ENCODE results near the gene MORF4L1.
A peak's percentile ranks its signal among the peaks of the same experiment; 100 is the strongest.

Gene MORF4L1

DNA sequence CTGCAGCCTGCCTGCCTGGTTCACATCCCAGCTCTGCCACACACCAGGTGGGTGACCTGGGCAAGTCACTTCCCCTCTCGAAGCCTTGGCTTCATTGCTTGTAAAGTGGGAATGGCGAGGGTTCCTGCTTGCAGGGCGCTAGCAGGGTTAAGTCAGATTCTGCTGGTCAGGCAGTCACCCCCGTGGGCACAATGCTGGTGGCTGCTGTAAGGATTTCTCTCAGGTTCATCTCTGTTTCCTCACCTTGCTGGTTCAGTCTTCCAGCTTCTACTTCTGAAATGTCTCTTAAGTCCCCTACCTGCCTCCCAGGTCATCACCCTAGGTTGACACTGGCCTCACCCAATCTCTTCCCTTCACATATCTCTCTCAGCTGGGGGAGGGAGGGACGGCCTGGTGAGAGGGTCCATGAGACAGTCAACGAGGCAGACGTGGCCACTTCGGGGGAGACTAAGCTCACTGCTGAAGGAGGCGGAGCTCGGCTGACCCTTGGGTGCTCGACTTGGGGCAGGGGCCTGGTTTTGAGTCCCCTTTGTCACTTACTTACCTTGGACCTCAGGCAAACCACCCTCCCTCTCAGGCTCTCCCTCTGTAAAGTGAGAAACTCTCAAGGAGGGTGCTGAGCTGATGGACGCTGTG, 60.6 kb downstream of the MORF4L1 start:
- H3K4me1 ChIP-seq (ENCODE audit: control insufficient read depth, insufficient read depth, low read length) = peaks cover 3% of the 10 kb centered on the region
- H3K27me3 ChIP-seq (ENCODE audit: control insufficient read depth, insufficient read depth, low read length) = no peaks in the 10 kb centered on the region
- no peak overlapping the region for H3K4me3 ChIP-seq (ENCODE audit: low read length)
- H3K36me3 ChIP-seq (ENCODE audit: control insufficient read depth, insufficient read depth, low read length) = peaks cover 11% of the 10 kb centered on the region
- H3K9me3 ChIP-seq (ENCODE audit: control insufficient read depth, low read length) = no peaks in the 10 kb centered on the region
- H3K9ac ChIP-seq (ENCODE audit: low read length) = no peak overlapping the region

DNA sequence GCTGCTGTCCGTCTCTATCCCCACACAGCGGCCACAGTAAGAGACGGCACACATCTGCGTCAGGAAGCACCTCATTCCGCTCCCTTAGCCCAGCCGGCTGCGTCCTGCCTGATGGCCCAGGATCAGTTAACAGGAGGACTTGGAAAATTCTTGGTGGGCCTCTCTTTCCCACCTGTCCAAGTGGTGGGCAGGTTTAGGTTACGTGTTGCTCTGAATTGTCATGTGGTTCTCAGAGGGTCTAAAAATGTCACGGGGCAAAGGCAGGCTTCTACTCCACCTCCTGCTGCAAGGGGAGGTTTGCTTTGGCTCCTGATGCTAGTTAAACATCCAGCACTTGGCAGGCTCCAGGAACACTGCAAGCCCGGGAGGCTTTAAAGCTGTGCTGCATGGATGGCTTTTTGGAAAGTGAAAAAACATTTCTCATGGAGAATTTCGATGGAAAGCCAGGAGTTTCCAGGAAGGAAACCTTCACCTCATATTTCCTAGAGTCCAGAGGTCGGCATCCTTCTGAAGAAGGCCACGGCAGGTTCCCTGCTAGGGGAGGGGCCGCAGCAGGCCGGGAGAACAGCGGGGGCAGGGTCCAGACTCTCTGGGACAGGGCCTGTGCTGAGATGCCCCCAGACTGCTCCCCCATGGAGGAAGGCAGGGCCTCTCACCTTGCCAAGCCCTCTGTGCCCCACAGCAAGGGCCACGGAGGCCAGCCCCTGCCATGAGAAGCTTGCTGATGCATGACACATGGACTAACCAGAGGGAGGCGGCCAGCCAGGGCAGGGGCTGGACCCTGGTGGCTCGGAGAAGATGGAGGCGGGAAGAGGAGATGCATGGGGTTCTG, 61.3 kb downstream of the MORF4L1 start:
- Histone ChIP-seq H3K9ac (ENCODE audit: low read length) (no peak overlapping the region), H3K9me3 (ENCODE audit: control insufficient read depth, low read length) (no peaks in the 10 kb centered on the region), H3K27me3 (ENCODE audit: control insufficient read depth, insufficient read depth, low read length) (no peaks in the 10 kb centered on the region), H3K4me3 (ENCODE audit: low read length) (no peak overlapping the region), H3K36me3 (ENCODE audit: control insufficient read depth, insufficient read depth, low read length) (peaks cover 11% of the 10 kb centered on the region), H3K4me1 (ENCODE audit: control insufficient read depth, insufficient read depth, low read length) (peaks cover 3% of the 10 kb centered on the region)

DNA sequence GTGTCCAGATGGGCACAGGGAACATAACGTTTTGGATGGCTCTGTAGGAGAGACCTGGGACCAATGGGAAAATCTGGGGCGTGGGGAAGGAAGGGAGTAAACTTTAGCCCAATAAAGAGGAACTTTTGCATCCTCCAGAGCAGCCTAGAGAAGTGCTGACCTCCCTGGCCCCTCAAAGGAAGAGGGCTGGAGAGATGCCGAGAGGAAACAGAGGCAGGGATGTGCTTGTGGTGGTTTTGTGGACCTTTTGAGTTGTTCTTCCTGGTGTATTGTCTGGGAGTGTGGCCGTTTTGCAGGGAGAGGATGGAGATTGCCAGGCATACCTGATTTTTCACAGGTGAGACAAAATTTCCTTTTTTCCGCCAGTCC, 61.9 kb downstream of the MORF4L1 start:
- Histone ChIP-seq H3K36me3 (ENCODE audit: control insufficient read depth, insufficient read depth, low read length) (peaks cover 11% of the 10 kb centered on the region), H3K9me3 (ENCODE audit: control insufficient read depth, low read length) (no peaks in the 10 kb centered on the region), H3K4me1 (ENCODE audit: control insufficient read depth, insufficient read depth, low read length) (peaks cover 3% of the 10 kb centered on the region), H3K27me3 (ENCODE audit: control insufficient read depth, insufficient read depth, low read length) (no peaks in the 10 kb centered on the region), H3K4me3 (ENCODE audit: low read length) (no peak overlapping the region), H3K9ac (ENCODE audit: low read length) (no peak overlapping the region)

DNA sequence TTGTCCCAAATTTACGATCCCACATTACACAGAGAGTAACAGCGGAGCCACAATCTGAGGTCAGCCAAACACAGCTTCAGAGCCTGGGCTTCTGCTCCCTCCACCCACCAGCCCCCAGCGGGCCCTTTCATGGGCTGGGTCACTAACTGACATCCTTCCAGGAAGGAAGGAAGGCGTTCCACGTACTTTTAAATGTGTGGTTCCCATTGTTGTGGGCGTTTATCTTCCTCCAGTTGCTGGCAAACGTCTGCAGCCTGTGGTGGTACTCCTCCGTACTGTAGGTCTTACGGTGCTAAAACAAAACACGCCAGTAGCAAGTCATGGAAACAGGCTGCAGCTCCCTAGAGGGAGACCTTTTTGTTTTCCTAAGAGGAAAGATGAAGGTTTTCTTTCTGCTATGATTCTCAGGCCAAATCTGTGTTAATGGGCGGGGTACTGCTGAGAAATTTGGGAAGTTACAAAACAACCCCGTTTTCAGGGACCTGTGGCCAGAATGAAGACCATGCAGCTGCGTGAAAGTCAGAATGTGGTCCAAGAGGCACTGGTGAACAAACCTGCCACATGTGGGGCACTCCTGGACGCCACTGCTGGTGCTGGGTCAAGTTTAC, 64.5 kb downstream of the MORF4L1 start:
- Histone ChIP-seq H3K36me3 (ENCODE audit: control insufficient read depth, insufficient read depth, low read length) (no peaks in the 10 kb centered on the region), H3K4me3 (ENCODE audit: low read length) (no peak overlapping the region), H3K9ac (ENCODE audit: low read length) (no peak overlapping the region), H3K9me3 (ENCODE audit: control insufficient read depth, low read length) (no peaks in the 10 kb centered on the region), H3K4me1 (ENCODE audit: control insufficient read depth, insufficient read depth, low read length) (no peaks in the 10 kb centered on the region), H3K27me3 (ENCODE audit: control insufficient read depth, insufficient read depth, low read length) (no peaks in the 10 kb centered on the region)

DNA sequence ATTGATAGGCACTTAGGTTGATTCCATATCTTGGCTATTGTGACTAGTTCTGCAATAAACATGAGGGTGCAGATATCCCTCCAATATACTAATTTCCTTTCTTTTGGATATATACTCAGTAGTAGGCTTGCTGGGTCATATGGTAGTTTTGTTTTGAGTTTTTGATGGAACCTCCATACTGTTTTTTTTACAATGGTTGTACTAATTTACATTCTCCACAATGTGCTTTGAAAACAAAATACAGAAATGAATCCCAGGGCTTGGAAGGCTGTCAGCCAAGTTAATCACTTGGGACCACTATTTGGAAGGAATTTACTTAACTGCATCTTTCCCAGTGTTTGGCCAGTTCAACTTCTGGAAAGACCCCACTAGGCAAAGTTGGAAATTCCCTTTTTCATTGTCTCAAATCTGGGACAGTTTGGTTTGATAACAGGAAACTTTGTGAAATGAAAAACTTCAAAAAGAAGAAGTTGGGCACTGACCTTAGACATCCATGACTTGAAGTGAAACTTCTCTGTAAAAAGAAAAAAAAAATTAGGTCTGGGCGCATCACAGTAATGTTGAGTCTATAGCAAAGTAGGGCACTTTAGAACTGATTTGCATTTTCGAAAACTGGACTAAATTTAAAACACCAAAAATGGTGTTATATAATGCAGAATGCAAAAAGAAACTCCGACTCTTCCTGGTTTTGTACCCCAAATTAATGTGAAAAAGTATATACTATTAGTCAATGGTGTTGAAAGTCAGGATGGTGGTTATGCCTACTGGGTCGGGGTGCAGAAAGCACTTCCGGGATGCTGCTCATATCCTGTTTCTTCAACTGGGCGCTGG, 66.2 kb downstream of the MORF4L1 start:
- H3K9me3 ChIP-seq (ENCODE audit: control insufficient read depth, low read length) = no peaks in the 10 kb centered on the region
- H3K36me3 ChIP-seq (ENCODE audit: control insufficient read depth, insufficient read depth, low read length) = no peaks in the 10 kb centered on the region

DNA sequence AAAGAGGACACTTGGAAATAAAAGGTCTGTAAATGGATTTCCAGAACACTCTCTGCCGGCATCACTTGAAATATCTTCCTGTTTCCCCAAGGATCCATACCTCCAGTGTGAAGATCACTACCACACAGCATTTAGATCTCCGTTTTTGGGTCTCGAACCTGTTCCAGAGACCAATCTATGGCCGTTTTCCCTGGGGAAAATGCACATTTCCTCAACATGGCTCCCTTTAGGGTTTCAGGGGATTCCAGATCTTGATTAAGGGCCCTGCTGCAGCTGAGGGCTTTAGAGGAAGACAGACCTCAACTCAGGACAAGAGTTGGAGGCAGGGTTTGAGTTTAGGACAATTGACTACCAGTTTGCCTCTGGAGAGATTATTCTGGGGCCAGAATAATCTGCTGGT, 70.1 kb downstream of the MORF4L1 start:
- no peaks in the 10 kb centered on the region for H3K9me3 ChIP-seq (ENCODE audit: control insufficient read depth, low read length)
- H3K36me3 ChIP-seq (ENCODE audit: control insufficient read depth, insufficient read depth, low read length) = no peaks in the 10 kb centered on the region
- no peaks in the 10 kb centered on the region for H3K27me3 ChIP-seq (ENCODE audit: control insufficient read depth, insufficient read depth, low read length)
- peaks cover 15% of the 10 kb centered on the region for H3K4me1 ChIP-seq (ENCODE audit: control insufficient read depth, insufficient read depth, low read length)
- no peak overlapping the region for H3K4me3 ChIP-seq (ENCODE audit: low read length)
- peak overlapping the region; percentile 75 for H3K9ac ChIP-seq (ENCODE audit: low read length)

More for the DNA sequence above, 66.2 kb downstream of the MORF4L1 start:
- Histone ChIP-seq H3K27me3 (ENCODE audit: control insufficient read depth, insufficient read depth, low read length) (no peaks in the 10 kb centered on the region), H3K4me3 (ENCODE audit: low read length) (no peak overlapping the region), H3K9ac (ENCODE audit: low read length) (no peak overlapping the region), H3K4me1 (ENCODE audit: control insufficient read depth, insufficient read depth, low read length) (no peaks in the 10 kb centered on the region)

DNA sequence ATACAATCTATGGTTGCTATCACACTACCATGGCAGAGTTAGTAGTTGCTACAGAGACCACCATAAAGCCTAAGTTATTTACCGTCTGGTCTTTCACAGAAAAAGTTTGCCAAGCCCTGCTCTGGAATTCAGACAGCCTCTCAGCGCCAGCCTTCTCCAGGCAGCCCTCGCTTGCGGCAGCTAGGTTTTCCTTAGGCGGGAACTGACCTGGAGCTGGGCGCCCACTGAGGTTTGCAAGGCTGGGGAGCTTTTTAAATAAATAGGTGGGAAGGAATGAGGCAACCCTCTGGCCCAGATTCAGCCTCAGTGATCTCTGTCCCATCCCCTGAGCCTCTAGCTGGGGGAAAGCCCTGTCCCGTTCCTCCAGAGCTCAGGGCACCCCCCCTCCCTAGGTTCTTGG, 71.0 kb downstream of the MORF4L1 start:
- Histone ChIP-seq H3K9me3 (ENCODE audit: control insufficient read depth, low read length) (no peaks in the 10 kb centered on the region), H3K9ac (ENCODE audit: low read length) (peak overlapping the region; percentile 75), H3K4me3 (ENCODE audit: low read length) (peak overlapping the region; percentile 51), H3K36me3 (ENCODE audit: control insufficient read depth, insufficient read depth, low read length) (no peaks in the 10 kb centered on the region), H3K27me3 (ENCODE audit: control insufficient read depth, insufficient read depth, low read length) (no peaks in the 10 kb centered on the region), H3K4me1 (ENCODE audit: control insufficient read depth, insufficient read depth, low read length) (peaks cover 24% of the 10 kb centered on the region)

DNA sequence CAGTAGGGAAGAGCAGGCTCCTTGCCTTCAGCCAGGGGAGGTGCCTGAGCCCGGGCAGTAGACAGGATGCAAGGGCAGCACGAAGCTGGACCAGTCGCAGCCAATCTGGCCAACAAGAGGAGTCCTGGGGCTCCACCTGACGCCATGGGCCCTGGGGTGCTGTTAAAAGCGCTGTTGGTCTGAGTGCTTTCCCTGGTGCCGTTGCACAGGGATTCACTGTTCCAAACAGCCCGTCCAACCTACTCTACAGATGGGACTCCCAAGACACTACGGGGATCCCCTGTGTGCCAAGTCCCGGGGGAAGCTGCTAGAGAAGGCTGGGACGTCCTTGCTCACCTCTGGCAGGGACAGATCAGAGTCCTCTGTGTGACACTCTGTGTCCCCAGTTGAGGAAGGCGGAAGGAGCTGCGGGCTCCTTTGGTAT, 71.5 kb downstream of the MORF4L1 start:
- Histone ChIP-seq H3K4me1 (ENCODE audit: control insufficient read depth, insufficient read depth, low read length) (peaks cover 30% of the 10 kb centered on the region), H3K9ac (ENCODE audit: low read length) (peak overlapping the region; percentile 75), H3K36me3 (ENCODE audit: control insufficient read depth, insufficient read depth, low read length) (no peaks in the 10 kb centered on the region), H3K9me3 (ENCODE audit: control insufficient read depth, low read length) (no peaks in the 10 kb centered on the region), H3K27me3 (ENCODE audit: control insufficient read depth, insufficient read depth, low read length) (no peaks in the 10 kb centered on the region), H3K4me3 (ENCODE audit: low read length) (peak overlapping the region; percentile 51)

DNA sequence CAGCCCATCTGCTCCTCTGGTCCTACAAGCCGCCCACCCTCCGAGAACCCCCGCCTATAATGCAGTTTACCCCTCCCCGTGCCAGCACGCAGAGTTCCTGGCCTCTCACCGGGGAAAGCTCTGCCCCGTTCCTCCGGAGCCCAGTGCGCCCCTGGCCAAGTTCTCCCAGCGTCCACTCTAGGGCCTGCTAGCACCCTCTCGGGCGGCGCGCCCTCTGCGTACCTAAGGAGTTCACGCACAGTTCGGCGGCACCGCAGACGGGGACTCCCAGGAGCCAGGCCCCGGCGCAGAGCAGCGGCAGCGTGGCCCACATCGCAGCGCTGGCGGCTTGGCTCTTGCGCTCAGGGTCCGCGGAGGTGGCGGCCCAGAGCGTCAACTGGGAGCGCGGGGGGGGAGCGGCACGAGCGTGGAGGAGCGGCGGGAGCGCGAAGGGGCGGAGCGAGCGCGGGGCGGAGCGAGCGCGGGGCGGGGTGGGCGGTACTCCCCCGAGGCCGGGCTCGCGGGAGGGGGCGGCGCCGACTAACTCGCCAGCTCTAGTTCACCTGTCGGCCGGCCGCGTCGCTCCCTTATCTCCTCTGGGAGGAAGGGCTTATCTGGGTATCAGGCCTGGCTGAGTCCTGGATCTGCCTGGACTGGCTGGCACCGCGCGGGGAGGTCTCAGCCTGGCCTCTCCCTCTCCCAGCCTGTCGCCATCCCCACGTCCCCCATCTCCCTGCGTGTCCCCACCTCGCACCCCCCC, 72.1 kb downstream of the MORF4L1 start, which contains the start of gene CTSH:
Gene CTSH (minus strand): TSS at position 378 of the 739 bp plus-strand sequence. CDS start 65 bp downstream, at position 313.
- H3K36me3 ChIP-seq (ENCODE audit: control insufficient read depth, insufficient read depth, low read length) = no peaks in the 10 kb centered on the region
- H3K27me3 ChIP-seq (ENCODE audit: control insufficient read depth, insufficient read depth, low read length) = no peaks in the 10 kb centered on the region
- peak within 1 kb of the TSS; percentile 75 for H3K9ac ChIP-seq (ENCODE audit: low read length)
- peak within 1 kb of the TSS; percentile 51 for H3K4me3 ChIP-seq (ENCODE audit: low read length)
- no peaks in the 10 kb centered on the region for H3K9me3 ChIP-seq (ENCODE audit: control insufficient read depth, low read length)
- peaks cover 36% of the 10 kb centered on the region for H3K4me1 ChIP-seq (ENCODE audit: control insufficient read depth, insufficient read depth, low read length)

DNA sequence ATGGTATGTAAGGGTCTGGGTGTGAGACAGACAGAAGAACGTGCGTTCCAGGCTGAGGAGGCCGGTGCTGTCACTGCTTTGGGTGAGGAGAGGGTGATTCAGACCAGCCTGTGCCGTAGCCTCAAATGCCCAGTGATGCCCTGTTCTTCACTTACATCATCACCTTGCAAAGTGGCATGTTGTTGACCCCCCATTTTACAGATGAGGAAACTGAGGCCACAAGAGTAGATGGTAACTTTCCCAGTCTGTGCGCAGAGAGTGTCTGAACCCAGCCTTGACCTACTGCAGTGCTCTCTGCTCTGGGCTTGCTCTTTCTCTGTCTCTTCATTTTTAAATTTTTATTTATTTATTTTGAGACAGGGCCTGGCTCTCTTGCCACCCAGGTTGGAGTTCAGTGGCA, 73.8 kb downstream of the MORF4L1 start:
- no peaks in the 10 kb centered on the region for H3K36me3 ChIP-seq (ENCODE audit: control insufficient read depth, insufficient read depth, low read length)
- H3K4me3 ChIP-seq (ENCODE audit: low read length) = no peak overlapping the region

DNA sequence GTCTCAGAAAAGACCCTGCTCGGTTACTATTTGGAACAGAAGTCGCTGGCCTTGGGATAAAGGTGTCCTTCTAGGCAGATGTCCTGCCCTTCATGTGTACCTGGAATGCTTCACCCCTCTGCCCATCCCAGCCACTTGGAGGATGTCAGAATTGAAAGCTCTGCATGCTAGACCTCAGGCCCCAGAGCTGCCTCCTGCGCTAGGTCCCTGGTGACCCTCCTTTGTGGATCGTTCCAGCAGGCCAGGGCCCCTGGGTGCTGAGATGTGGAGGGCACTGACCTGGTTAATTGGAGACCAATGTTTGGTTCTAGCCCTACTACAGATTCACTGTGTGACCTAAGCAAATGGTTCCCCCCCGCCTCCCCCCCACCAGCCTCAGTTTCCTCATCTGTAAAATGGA, 74.8 kb downstream of the MORF4L1 start:
- H3K36me3 ChIP-seq (ENCODE audit: control insufficient read depth, insufficient read depth, low read length) = no peaks in the 10 kb centered on the region
- H3K4me3 ChIP-seq (ENCODE audit: low read length) = no peak overlapping the region
- H3K27me3 ChIP-seq (ENCODE audit: control insufficient read depth, insufficient read depth, low read length) = no peaks in the 10 kb centered on the region
- H3K9me3 ChIP-seq (ENCODE audit: control insufficient read depth, low read length) = no peaks in the 10 kb centered on the region
- H3K9ac ChIP-seq (ENCODE audit: low read length) = no peak overlapping the region
- peaks cover 60% of the 10 kb centered on the region for H3K4me1 ChIP-seq (ENCODE audit: control insufficient read depth, insufficient read depth, low read length)

More for the DNA sequence above, 73.8 kb downstream of the MORF4L1 start:
- Histone ChIP-seq H3K27me3 (ENCODE audit: control insufficient read depth, insufficient read depth, low read length) (no peaks in the 10 kb centered on the region), H3K4me1 (ENCODE audit: control insufficient read depth, insufficient read depth, low read length) (peaks cover 52% of the 10 kb centered on the region), H3K9me3 (ENCODE audit: control insufficient read depth, low read length) (no peaks in the 10 kb centered on the region), H3K9ac (ENCODE audit: low read length) (no peak overlapping the region)
